Type B pancreatic cell (in vitro differentiated cells): ENCODE data around the gene TMEM69. TPM values are rescaled to one million over a fixed set of nuclear protein-coding genes. Genes with fewer than 3 reads are reported as not detected.
"Not testable (repeated sequence)": the region's sequence is repeated elsewhere in the genome, so short reads cannot be mapped to it uniquely, and the experiment has no call there.

Source experiments
- DNase-seq: peaks from one replicate; pipeline ENCODE4 v3.0.0; 2021; ENCODE audit warnings: mixed read lengths; ENCODE audit not compliant: unreplicated experiment; ENCODE audit errors: extremely low spot score
- H3K27ac Mint-ChIP-seq: 2 replicates; pipeline ENCODE4 v1.8.0; 2021; ENCODE audit warnings: mild to moderate bottlenecking, mixed read lengths
- H3K27me3 Mint-ChIP-seq: 2 replicates; pipeline ENCODE4 v1.8.0; 2021; ENCODE audit warnings: mixed read lengths
- H3K36me3 Mint-ChIP-seq: 2 replicates; pipeline ENCODE4 v1.8.0; 2021; ENCODE audit warnings: mixed read lengths
- H3K4me1 Mint-ChIP-seq: one replicate; pipeline ENCODE4 v1.8.0; 2021; ENCODE audit warnings: mixed read lengths; ENCODE audit not compliant: unreplicated experiment
- H3K4me3 Mint-ChIP-seq: 2 replicates; pipeline ENCODE4 v1.8.0; 2021; ENCODE audit warnings: mild to moderate bottlenecking, mixed read lengths
- H3K9me3 Mint-ChIP-seq: 2 replicates; pipeline ENCODE4 v1.8.0; 2021; ENCODE audit warnings: mixed read lengths
- total RNA-seq: library from RNA; stranded (reverse); gene quantifications from 2 replicates; pipeline ENCODE4 v1.2.1, GENCODE V29; 2021; ENCODE audit warnings: low replicate concordance
- TF ChIP-seq, protein P1 (sequence below): fragments of 200-600 bp; sonication (generic); conservative IDR thresholded peaks from 2 replicates; pipeline ENCODE4 v1.5.0; 2021; ENCODE audit warnings: antibody characterized with exemption, mild to moderate bottlenecking

TMEM69 gene
- total RNA-seq, 1 donor from 2014 or later = 26.0 TPM

- no peaks in the 10 kb centered on the region for H3K27me3 Mint-ChIP-seq
- no peak overlapping the region for H3K4me3 Mint-ChIP-seq
- peak overlapping the region; percentile 12 for H3K27ac Mint-ChIP-seq
- no peaks in the 10 kb centered on the region for H3K9me3 Mint-ChIP-seq
- peaks cover 15% of the 10 kb centered on the region for H3K4me1 Mint-ChIP-seq
- peaks cover 43% of the 10 kb centered on the region for H3K36me3 Mint-ChIP-seq
- no peak for DNase-seq
- TF ChIP-seq, protein P1, sequence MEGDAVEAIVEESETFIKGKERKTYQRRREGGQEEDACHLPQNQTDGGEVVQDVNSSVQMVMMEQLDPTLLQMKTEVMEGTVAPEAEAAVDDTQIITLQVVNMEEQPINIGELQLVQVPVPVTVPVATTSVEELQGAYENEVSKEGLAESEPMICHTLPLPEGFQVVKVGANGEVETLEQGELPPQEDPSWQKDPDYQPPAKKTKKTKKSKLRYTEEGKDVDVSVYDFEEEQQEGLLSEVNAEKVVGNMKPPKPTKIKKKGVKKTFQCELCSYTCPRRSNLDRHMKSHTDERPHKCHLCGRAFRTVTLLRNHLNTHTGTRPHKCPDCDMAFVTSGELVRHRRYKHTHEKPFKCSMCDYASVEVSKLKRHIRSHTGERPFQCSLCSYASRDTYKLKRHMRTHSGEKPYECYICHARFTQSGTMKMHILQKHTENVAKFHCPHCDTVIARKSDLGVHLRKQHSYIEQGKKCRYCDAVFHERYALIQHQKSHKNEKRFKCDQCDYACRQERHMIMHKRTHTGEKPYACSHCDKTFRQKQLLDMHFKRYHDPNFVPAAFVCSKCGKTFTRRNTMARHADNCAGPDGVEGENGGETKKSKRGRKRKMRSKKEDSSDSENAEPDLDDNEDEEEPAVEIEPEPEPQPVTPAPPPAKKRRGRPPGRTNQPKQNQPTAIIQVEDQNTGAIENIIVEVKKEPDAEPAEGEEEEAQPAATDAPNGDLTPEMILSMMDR = no peak
Observed at GRCh38 chr1:45669859-45670655, 17.9 kb upstream of the TMEM69 start.

DNA sequence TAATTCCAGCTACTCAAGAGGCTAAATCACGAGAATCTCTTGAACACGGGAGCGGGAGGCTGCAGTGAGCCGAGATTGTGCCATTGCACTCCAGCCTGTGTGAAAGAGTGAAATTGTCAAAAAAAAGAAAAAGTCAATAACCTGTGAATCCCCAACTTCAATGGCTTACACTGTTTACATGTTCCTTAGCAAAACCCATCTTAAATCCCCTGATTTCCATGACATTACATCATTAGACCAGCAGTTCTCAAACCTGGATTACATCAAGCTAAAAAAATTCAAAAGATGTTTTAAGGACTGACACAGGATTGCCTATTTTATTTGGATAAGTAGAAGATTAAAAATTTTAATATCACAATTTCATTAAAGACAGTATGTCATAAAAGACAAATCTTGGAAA, 14.0 kb upstream of the TMEM69 start:
- TF ChIP-seq, protein P1 = no peak
- peaks cover 26% of the 10 kb centered on the region for H3K36me3 Mint-ChIP-seq
- peaks cover 23% of the 10 kb centered on the region for H3K4me1 Mint-ChIP-seq
- H3K27me3 Mint-ChIP-seq = no peaks in the 10 kb centered on the region
- no peak for DNase-seq
- H3K4me3 Mint-ChIP-seq = no peak overlapping the region
- no peak overlapping the region for H3K27ac Mint-ChIP-seq
- H3K9me3 Mint-ChIP-seq = no peaks in the 10 kb centered on the region

DNA sequence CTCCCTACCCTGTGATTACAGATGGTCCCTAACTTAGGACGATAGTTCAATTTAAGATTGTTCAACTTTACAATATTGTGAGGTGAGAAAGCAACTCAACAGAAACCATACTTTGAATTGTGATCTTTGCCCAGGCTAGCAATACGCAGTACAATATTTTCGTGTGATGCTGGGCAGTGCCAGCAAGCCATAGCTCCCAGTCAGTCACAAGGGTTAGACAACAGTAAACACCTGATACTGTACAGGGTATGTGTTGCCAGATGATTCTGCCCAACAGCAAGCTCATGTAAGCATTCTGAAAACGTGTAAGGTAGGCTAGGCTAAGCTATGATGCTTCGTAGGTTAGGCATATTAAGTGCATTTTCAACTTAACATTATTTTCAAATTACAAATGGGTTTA, 13.5 kb upstream of the TMEM69 start:
- no peak for DNase-seq
- Mint-ChIP-seq H3K9me3 (no peaks in the 10 kb centered on the region), H3K36me3 (peaks cover 26% of the 10 kb centered on the region), H3K4me1 (peaks cover 23% of the 10 kb centered on the region), H3K27ac (no peak overlapping the region), H3K27me3 (no peaks in the 10 kb centered on the region), H3K4me3 (no peak overlapping the region)
- TF ChIP-seq, protein P1 = no peak

- not testable (repeated sequence) for H3K27ac Mint-ChIP-seq, DNase-seq, H3K27me3 Mint-ChIP-seq, H3K9me3 Mint-ChIP-seq, H3K4me3 Mint-ChIP-seq
- Mint-ChIP-seq H3K36me3 (peaks cover 22% of the 10 kb centered on the region), H3K4me1 (peaks cover 29% of the 10 kb centered on the region)
Observed at GRCh38 chr1:45676553-45676952, 11.4 kb upstream of the TMEM69 start.

GRCh38 chr1:45677751-45678245, 10.2 kb upstream of the TMEM69 start:
- no peak overlapping the region for H3K27ac Mint-ChIP-seq
- H3K4me3 Mint-ChIP-seq = no peak overlapping the region
- H3K36me3 Mint-ChIP-seq = peaks cover 17% of the 10 kb centered on the region
- no peaks in the 10 kb centered on the region for H3K27me3 Mint-ChIP-seq
- no peak for DNase-seq
- H3K9me3 Mint-ChIP-seq = no peaks in the 10 kb centered on the region
- TF ChIP-seq, protein P1 = no peak
- peaks cover 29% of the 10 kb centered on the region for H3K4me1 Mint-ChIP-seq

GRCh38 chr1:45678489-45678888, 9.5 kb upstream of the TMEM69 start:
- peaks cover 29% of the 10 kb centered on the region for H3K4me1 Mint-ChIP-seq

More at GRCh38 chr1:45678489-45678888, 9.5 kb upstream of the TMEM69 start:
- TF ChIP-seq, protein P1 = no peak
- no peaks in the 10 kb centered on the region for H3K9me3 Mint-ChIP-seq
- H3K27me3 Mint-ChIP-seq = no peaks in the 10 kb centered on the region
- no peak overlapping the region for H3K4me3 Mint-ChIP-seq
- no peak for DNase-seq
- H3K36me3 Mint-ChIP-seq = peaks cover 14% of the 10 kb centered on the region
- no peak overlapping the region for H3K27ac Mint-ChIP-seq
